ENCODE results near the gene CPAMD8. TPM values are rescaled to one million over a fixed set of nuclear protein-coding genes. Genes with fewer than 3 reads are reported as not detected.

The CPAMD8 gene
- total and polyA plus RNA-seq, 9 of the 15 experiments (the other 6 are each of a cell fraction or from before 2014, with no cell fraction given), result 0.20 to 2.1 (median 1.3) TPM

GRCh38 chr19:16873594-16873993 is 153.0 kb downstream of the CPAMD8 start (continued):
- TF ChIP-seq, protein P1, sequence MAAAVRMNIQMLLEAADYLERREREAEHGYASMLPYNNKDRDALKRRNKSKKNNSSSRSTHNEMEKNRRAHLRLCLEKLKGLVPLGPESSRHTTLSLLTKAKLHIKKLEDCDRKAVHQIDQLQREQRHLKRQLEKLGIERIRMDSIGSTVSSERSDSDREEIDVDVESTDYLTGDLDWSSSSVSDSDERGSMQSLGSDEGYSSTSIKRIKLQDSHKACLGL (CRISPR knock-in tag; IDR thresholded peaks at IDR 0.05; ENCODE audit: borderline replicate concordance, poor library complexity, severe bottlenecking), result no peak
- TF ChIP-seq ZNF133 (CRISPR knock-in tag; IDR thresholded peaks at IDR 0.05), result no peak
- no peak for TF ChIP-seq MGA (IDR thresholded peaks at IDR 0.05)
- TF ChIP-seq, protein P2, sequence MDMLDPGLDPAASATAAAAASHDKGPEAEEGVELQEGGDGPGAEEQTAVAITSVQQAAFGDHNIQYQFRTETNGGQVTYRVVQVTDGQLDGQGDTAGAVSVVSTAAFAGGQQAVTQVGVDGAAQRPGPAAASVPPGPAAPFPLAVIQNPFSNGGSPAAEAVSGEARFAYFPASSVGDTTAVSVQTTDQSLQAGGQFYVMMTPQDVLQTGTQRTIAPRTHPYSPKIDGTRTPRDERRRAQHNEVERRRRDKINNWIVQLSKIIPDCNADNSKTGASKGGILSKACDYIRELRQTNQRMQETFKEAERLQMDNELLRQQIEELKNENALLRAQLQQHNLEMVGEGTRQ (CRISPR knock-in tag; IDR thresholded peaks at IDR 0.05), result no peak
- TF ChIP-seq ZNF695 (CRISPR knock-in tag; IDR thresholded peaks at IDR 0.05), result no peak
- TF ChIP-seq ATF1 (CRISPR knock-in tag; IDR thresholded peaks at IDR 0.05), result no peak
- TF ChIP-seq ATF1 (tag; IDR thresholded peaks at IDR 0.05), result no peak
